ENCODE measurements around the gene RIPOR2.
"Not testable (repeated sequence)": the region's sequence is repeated elsewhere in the genome, so short reads cannot be mapped to it uniquely, and the experiment has no call there.

RIPOR2 gene

DNA sequence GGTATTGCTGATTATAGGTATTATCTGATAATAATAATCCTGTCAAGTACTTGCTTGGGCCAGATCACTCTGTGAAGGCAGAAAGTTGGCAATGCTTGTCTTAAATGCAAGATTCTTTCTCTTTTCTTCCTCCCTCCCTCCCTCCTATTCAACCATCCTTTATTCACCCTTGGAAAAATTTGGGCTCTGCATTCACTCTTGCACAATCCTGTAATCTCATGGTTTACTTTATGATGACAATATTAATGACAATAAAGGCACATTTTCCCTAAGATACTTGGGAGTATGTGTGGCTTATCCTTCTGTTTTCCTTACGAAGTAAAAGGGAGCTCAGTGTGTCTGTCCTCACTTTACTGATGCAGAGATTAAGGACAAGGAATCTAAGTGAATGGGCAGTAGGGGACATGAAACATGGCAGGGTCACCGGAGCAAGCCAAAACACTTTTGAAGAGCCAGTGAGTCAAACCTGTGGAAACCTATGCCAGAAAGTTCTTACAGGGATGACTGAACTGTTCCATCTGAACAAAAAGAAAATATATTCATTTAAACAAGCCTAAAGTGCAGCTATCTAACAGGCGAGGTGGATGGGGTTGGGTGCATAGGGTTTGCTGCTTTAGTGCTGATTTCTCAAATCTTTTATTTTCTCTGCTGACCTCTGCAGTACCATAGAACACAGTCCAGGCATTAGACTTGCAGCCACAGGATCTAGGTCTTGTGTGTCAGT is 14.6 kb upstream of the RIPOR2 start:
- DNase-seq: no peak

DNA sequence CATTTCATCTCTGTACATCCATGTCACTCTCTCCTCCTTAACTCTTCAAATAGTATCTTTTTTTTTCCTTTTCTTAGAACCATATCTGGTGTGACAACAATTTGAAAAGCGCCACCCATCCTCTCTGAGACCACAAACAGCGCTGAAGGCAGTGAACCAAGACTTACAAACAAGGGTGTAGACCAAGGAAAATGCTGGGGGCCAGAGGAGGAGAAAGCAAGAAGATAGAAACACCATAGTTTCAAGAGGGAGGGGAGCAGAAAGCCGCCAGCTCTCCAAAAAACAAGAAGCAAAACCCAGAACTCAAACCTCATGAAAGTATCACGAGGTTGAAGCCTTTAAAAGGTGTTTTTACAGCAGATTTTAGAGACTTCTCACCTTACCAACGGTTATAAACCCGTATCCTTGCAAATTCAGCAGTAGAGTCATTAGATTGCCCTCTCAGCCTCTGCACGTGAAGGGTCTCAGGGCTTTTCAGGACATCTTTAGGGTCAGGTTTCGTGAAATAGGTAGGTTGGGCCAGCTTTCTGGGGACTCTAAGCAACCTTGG is 13.3 kb upstream of the RIPOR2 start:
- no peak for DNase-seq

- not testable (repeated sequence) for DNase-seq
Observed at GRCh38 chr6:24948261-24948660, 12.5 kb upstream of the RIPOR2 start.

DNA sequence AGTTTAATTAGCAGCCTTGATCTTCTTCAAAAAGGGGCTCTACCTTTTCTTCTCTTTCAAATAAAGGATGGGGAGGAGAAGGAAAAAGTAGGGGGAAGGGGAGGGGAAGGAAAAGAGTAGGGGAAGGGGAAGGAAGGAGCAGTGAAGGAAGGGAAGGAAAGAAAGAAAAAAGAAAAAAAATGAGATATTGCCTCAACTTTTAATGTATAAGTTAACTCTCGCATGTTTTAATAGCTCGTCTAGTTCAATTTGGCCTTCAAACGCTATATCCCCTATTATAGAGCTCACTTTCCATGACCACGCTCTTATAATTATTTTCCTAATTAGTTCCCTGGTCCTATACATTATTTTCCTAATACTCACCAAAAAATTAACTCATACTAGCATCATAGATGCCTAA is 11.9 kb upstream of the RIPOR2 start:
- no peak for DNase-seq

DNA sequence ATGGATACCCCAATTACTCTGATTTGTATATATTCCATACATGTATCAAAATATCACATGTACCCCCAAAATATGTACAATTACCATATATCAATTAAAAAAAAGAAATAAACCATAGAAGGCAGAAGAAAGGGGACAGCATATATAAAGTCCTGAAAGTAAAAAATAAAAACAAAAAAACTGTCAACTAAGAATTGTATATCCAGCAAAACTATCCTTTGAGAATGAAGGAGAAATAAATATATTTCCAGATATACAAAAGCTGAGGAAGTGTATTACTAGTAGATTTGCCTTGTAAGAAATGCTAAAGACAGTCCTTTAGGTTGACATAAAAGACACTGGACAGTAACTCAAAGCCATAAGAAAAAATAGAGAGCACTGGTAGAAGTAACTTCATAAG is 9.3 kb upstream of the RIPOR2 start:
- DNase-seq: no peak

- DNase-seq: no peak
Observed at GRCh38 chr6:24943774-24944173, 8.0 kb upstream of the RIPOR2 start.

DNA sequence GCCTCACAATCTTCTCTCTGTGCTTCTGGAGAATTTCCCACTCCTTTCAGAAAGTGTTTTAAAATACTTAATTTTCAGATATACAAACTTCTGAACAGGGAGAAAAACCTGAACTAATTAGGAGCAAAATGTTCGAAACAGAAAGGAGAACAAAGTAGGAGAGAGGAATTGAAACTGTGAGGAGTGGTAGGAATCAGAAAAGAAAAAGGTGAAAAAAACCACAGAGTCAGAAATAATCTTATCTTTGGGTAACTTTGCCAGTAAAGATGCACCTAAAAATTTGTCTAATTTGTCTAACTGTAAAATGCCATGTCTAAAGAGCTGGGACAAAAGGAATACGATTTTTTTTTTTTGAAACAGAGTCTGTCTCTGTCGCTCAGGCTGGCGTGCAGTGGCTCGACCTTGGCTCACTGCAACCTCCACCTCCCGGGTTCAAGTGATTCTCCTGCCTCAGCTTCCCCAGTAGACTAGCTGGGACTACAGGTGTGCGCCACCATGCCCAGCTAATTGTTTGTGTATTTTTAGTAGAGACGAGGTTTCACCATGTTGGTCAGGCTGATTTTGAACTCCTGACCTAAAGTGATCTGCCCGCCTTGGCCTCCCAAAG is 4.7 kb upstream of the RIPOR2 start:
- DNase-seq: no peak

- no peak for DNase-seq
Observed at GRCh38 chr6:24936641-24937317, 1.0 kb upstream of the RIPOR2 start.

- no peak for DNase-seq
Observed at GRCh38 chr6:24933868-24934401, 1.8 kb downstream of the RIPOR2 start.

GRCh38 chr6:24933266-24933665 is 2.5 kb downstream of the RIPOR2 start:
- no peak for DNase-seq

DNA sequence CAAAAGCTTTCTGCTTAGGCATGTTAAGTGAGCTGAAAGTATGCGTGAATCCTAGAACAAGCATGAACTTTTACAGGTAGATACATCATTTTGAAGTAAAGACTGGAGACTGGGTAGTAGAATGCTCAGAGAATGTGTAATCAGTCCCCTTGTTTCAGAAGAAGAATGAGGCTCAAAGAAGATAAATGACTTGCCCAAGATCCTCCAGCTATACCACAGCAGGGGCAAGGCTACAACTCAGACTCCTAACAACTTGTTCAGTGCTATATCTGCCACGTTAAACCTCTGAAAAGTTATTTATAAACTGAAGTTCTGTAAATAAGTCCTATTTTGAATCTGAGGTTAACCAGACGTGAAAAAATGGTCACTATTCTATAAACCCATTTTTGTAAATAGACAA is 2.9 kb downstream of the RIPOR2 start:
- DNase-seq: no peak

GRCh38 chr6:24931718-24932691 is 3.8 kb downstream of the RIPOR2 start:
- DNase-seq: no peak

DNA sequence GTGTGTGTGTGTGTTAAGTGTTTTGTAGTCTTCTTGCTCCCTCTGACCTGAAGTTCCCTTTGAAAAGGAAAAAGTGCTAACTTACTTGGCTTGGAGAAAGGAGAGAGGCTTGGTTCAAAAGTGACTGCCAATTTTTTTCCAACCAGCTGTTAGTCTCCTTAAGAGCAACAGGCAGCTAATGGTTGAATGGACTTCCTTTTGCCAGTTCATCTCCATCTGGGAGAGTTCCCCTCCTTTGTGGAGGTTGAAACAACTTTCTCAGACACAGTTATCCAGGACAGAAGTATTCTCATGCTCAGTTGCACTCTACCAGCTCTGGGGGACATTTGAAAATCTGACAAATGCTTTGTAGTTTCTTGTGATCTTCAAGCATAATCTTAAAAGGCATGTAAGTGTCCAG is 4.5 kb downstream of the RIPOR2 start:
- DNase-seq: no peak

DNA sequence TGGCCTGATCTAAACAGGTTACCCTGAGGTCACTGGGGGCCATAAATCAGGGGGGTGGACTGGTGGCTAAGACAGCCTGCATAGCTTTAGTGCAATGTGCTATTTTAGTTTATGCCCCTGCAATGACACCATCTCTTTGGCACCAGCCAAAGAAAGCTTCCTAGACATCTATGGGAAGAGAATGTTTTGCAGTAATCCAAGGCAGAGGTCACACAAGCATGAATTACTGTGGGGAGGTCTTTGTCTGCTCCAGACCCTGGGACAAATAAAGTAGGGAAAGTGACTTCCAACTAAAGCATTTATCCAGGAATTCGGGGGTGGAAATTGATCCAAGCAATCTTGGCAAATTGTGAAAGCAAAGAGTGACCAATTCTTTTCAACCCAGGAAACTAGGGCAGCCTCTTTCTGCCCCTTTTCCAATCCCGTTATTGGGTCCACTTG is 5.3 kb downstream of the RIPOR2 start:
- DNase-seq: no peak

GRCh38 chr6:24929242-24929641 is 6.5 kb downstream of the RIPOR2 start:
- DNase-seq: no peak

DNA sequence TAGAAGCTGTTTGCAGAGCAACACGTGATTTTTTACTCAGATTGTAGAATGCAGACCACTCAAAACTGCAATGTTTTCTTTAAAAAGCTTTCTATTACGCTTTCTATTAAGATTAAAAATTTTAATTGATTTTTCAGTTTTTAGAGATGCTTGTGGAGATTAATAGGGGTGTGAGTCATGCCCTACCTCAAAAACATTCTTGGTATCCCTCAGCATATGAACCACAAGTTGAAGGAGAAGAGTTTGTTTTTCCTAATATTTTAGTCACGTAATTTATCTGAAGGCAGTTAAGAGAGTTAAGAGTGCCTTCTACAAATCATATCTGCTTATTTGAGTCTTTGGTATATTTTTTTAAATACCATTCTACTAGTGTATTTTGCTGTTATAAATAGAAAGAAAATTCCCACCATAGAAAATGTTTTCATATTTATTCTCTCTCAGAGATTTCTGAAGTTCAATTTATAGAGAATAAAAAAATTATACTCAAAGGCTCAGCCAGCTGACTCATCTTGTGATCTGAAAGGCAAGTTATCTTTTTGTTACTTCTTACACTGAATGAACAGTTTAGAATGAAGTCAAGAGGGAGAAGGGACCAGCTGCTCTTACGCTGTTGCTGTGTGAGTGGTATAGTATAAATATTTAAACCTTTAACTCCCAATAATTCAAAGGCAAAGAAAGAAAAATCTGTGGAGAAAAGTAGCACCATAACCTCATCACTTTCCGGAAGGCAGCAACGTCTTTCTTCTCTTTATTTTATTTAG is 7.6 kb downstream of the RIPOR2 start:
- no peak for DNase-seq

DNA sequence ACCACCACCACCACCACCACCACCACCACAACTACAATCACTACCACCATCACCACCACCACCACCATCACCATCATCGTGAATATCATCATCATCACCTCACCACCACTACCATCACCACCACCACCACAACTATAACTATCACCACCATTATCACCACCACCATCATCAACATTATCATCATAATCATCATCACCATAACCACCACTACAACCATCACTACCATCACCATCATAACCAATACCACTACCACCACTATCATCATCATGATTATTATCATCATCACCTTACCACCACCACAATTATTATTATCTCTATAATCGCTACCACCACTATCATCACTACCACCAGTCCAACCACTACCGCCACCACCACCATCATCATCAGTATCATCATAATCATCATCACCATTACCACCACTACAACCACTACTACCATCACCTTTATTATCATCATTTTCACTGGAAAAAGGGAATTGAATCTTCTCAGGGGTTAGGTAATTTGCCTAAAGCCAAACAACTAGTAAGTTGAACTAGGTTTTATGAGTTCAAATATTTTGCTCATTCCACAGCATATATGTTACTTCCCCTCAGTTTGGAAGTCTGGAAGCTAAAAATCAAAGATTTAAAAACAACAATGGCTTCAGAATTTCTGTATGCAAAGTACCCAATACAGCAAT is 8.3 kb downstream of the RIPOR2 start:
- no peak for DNase-seq

GRCh38 chr6:24926647-24927046 is 9.1 kb downstream of the RIPOR2 start:
- DNase-seq: not testable (repeated sequence)

GRCh38 chr6:24926192-24926591 is 9.6 kb downstream of the RIPOR2 start:
- no peak for DNase-seq

DNA sequence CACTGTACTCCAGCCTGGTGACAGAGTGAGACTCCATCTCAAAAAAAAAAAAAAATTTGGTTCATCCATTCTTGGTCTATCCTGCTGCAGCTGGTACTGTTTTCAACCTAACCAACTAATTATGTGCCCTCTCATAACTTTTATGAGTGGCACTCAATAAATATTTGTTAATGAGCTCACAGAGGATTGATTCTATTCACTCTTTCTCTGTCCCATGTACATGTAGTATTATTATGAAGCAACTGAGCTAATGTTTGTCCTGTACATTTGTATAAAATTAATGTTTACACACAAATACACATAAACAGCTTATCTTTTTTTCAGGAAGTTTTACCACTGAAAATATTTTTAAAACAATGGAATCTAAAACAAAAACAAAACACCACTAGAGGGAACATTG is 10.1 kb downstream of the RIPOR2 start:
- no peak for DNase-seq
